IMR-90 (cell line): ENCODE data around the gene NDUFA6. TPM values are rescaled to one million over a fixed set of nuclear protein-coding genes. Genes with fewer than 3 reads are reported as not detected.

Experiments
- ATAC-seq: fragments of 200-7000 bp; cut with Tn5 transposase; 2 replicates; pipeline ENCODE4 v1.9.1; 2020; ENCODE audit warnings: low read depth, mild to moderate bottlenecking, moderate library complexity
- BruUV-seq: library from RNA; stranded (reverse); fragments of 400-500 nt; replicated peaks from 2 replicates; lab custom pipeline; 2021; lab: Mats Ljungman, UMichigan
- CTCF ChIA-PET: fragments of 300-600 bp; formaldehyde crosslinking; extraction: SDS; loops from one replicate; lab custom pipeline; 2021; ENCODE audit warnings: antibody characterized with exemption; lab: Yijun Ruan, JAX
- POLR2A ChIA-PET: fragments of 300-600 bp; sonication (Branson Sonifier 250); formaldehyde crosslinking; loops from one replicate; lab custom pipeline; 2022; ENCODE audit warnings: antibody characterized with exemption; ENCODE audit not compliant: unreplicated experiment; lab: Charles Lee
- DNase-seq: peaks from one replicate; pipeline ENCODE4 v3.0.0; 2013
- H2AFZ ChIP-seq: replicated peaks from 2 replicates; pipeline ENCODE3; 2013; ENCODE audit warnings: low read length, mild to moderate bottlenecking; ENCODE audit not compliant: poor library complexity
- H2AK5ac ChIP-seq: 2 replicates; pipeline ENCODE4 v1.6.1; 2013; ENCODE audit warnings: low read depth, low read length, inconsistent platforms
- H2AK9ac ChIP-seq: replicated peaks from 2 replicates; pipeline ENCODE3; 2013; ENCODE audit warnings: mild to moderate bottlenecking, low read depth, low read length, moderate library complexity; ENCODE audit not compliant: poor library complexity
- H2BK120ac ChIP-seq: 2 replicates; pipeline ENCODE4 v1.6.1; 2013; ENCODE audit warnings: low read depth, low read length, inconsistent platforms
- H2BK15ac ChIP-seq: 3 replicates; pipeline ENCODE4 v1.6.1; 2013; ENCODE audit warnings: low read depth, low read length, inconsistent platforms
- H2BK20ac ChIP-seq: 2 replicates; pipeline ENCODE4 v1.6.1; 2013; ENCODE audit warnings: low read depth, mild to moderate bottlenecking, inconsistent platforms, low read length, moderate library complexity
- H2BK5ac ChIP-seq: 2 replicates; pipeline ENCODE4 v1.6.1; 2013; ENCODE audit warnings: mild to moderate bottlenecking, low read depth, low read length, inconsistent platforms; ENCODE audit not compliant: poor library complexity, severe bottlenecking
- H3K14ac ChIP-seq: replicated peaks from 2 replicates; pipeline ENCODE4 v1.6.1; 2013; ENCODE audit warnings: low read depth, low read length, inconsistent platforms
- H3K18ac ChIP-seq: 2 replicates; pipeline ENCODE4 v1.6.1; 2013; ENCODE audit warnings: low read depth, low read length, control low read depth
- H3K23ac ChIP-seq: 2 replicates; pipeline ENCODE4 v1.6.1; 2013; ENCODE audit warnings: low read depth, low read length, inconsistent platforms
- H3K27ac ChIP-seq: 2 replicates; pipeline ENCODE4 v1.5.1; 2013; ENCODE audit warnings: mild to moderate bottlenecking, control low read depth, low read length; ENCODE audit not compliant: insufficient read depth
- H3K27me3 ChIP-seq: 2 replicates; pipeline ENCODE4 v1.6.1; 2013; ENCODE audit warnings: low read length; ENCODE audit not compliant: control insufficient read depth, insufficient read depth
- H3K36me3 ChIP-seq: 2 replicates; pipeline ENCODE4 v1.6.1; 2013; ENCODE audit warnings: low read length, mixed read lengths; ENCODE audit not compliant: control insufficient read depth, insufficient read depth
- H3K4ac ChIP-seq: 2 replicates; pipeline ENCODE4 v1.6.1; 2013; ENCODE audit warnings: low read depth, low read length, inconsistent platforms
- H3K4me1 ChIP-seq: 2 replicates; pipeline ENCODE4 v1.6.1; 2013; ENCODE audit warnings: low read length, mixed read lengths; ENCODE audit not compliant: control insufficient read depth, insufficient read depth
- H3K4me2 ChIP-seq: 2 replicates; pipeline ENCODE4 v1.6.1; 2013; ENCODE audit warnings: low read depth, mild to moderate bottlenecking, control low read depth, low read length, moderate library complexity
- H3K4me3 ChIP-seq: 2 replicates; pipeline ENCODE4 v1.5.1; 2013; ENCODE audit warnings: low read depth, mild to moderate bottlenecking, control low read depth, low read length, moderate library complexity; ENCODE audit not compliant: insufficient read depth
- H3K56ac ChIP-seq: 2 replicates; pipeline ENCODE4 v1.6.1; 2013; ENCODE audit warnings: low read length, inconsistent platforms; ENCODE audit not compliant: insufficient read depth; ENCODE audit errors: extremely low read depth
- H3K79me1 ChIP-seq, 2 experiments: 2 replicates each; pipeline ENCODE4 v1.6.1; 2013; ENCODE audit warnings: low read length in 2 of 2, inconsistent platforms in 1 of 2, low read depth in 1 of 2
- H3K9ac ChIP-seq: 2 replicates; pipeline ENCODE4 v1.6.1; 2013; ENCODE audit warnings: low read depth, low read length, control low read depth
- H3K9me1 ChIP-seq: 2 replicates; pipeline ENCODE4 v1.6.1; 2013; ENCODE audit warnings: low read length, inconsistent platforms; ENCODE audit not compliant: insufficient read depth
- H3K9me3 ChIP-seq: 2 replicates; pipeline ENCODE4 v1.6.1; 2013; ENCODE audit warnings: low read length; ENCODE audit not compliant: control insufficient read depth, insufficient read depth
- H4K20me1 ChIP-seq: 2 replicates; pipeline ENCODE4 v1.6.1; 2013; ENCODE audit warnings: low read length, inconsistent platforms; ENCODE audit not compliant: insufficient read depth
- H4K5ac ChIP-seq: 2 replicates; pipeline ENCODE4 v1.6.1; 2013; ENCODE audit warnings: mild to moderate bottlenecking, low read depth, low read length, control low read depth
- H4K8ac ChIP-seq, 2 experiments: 2 replicates each; pipeline ENCODE4 v1.6.1; 2013; ENCODE audit warnings: low read depth in 2 of 2, low read length in 2 of 2, control low read depth in 1 of 2, inconsistent platforms in 1 of 2
- H4K91ac ChIP-seq: 2 replicates; pipeline ENCODE4 v1.6.1; 2013; ENCODE audit warnings: low read depth, low read length, inconsistent platforms; ENCODE audit not compliant: insufficient read depth
- BHLHE40 ChIP-seq: fragments of 150-350 bp; IDR thresholded peaks from 2 replicates; pipeline ENCODE4 v1.6.1; 2016; ENCODE audit warnings: mild to moderate bottlenecking, low read depth, low read length
- MAFK ChIP-seq: IDR thresholded peaks from 2 replicates; pipeline ENCODE4 v1.6.1; 2012; ENCODE audit warnings: low read depth, low read length, improper control_type of control experiment
- MXI1 ChIP-seq: IDR thresholded peaks from 2 replicates; pipeline ENCODE4 v1.6.1; 2012; ENCODE audit warnings: low read depth, mild to moderate bottlenecking, low read length, moderate library complexity, borderline replicate concordance
- WGBS, 2 experiments: methylation state at CpG; one replicate each; pipeline versions ENCODE4 v1.1.5 to v1.1.7; 2013; ENCODE audit warnings: missing lambda C conversion rate in 2 of 2; ENCODE audit not compliant: insufficient read length in 1 of 2; ENCODE audit errors: extremely low coverage in 2 of 2; 5-methylcytosine and 5-hydroxymethylcytosine counted together
- dilution Hi-C: fragments of 300-500 bp; cut with HindIII; formaldehyde crosslinking; loops from one replicate; pipeline ENCODE4 v1.14.3; 2018; ENCODE audit warnings: low sequenced_read_pairs; ENCODE audit not compliant: unreplicated experiment
- in situ Hi-C: fragments of 300-500 bp; cut with MboI; formaldehyde crosslinking; loops from 3 replicates; pipeline ENCODE4 v1.14.3; 2019; ENCODE audit warnings: low sequenced_read_pairs, inconsistent platforms, mixed read lengths
- intact Hi-C: fragments of 100-400 bp; cut with micrococcal nuclease; formaldehyde crosslinking; loops from 2 replicates; pipeline ENCODE4 v1.10.0; 2022
- polyA plus RNA-seq, 3 experiments: library from polyadenylated mRNA; depleted of rRNA; stranded (reverse); fragments of >200 nt; gene quantifications; 2 replicates each; pipeline ENCODE4 v1.2.3, GENCODE V29; 2012; ENCODE audit warnings: low replicate concordance in 1 of 3
- total RNA-seq: library from RNA; depleted of rRNA; stranded (reverse); fragments of >200 nt; gene quantifications from 2 replicates; pipeline ENCODE4 v1.2.3, GENCODE V29; 2012
- TF ChIP-seq, protein P1 (sequence below): fragments of 150-350 bp; IDR thresholded peaks from 2 replicates; pipeline ENCODE4 v1.6.1; 2017; ENCODE audit warnings: mild to moderate bottlenecking, antibody characterized with exemption, low read length, low read depth

The NDUFA6 gene
- total and polyA plus RNA-seq, 2 of the 4 experiments (the other 2 are of a cell fraction): 48.8 to 89.0 TPM

DNA sequence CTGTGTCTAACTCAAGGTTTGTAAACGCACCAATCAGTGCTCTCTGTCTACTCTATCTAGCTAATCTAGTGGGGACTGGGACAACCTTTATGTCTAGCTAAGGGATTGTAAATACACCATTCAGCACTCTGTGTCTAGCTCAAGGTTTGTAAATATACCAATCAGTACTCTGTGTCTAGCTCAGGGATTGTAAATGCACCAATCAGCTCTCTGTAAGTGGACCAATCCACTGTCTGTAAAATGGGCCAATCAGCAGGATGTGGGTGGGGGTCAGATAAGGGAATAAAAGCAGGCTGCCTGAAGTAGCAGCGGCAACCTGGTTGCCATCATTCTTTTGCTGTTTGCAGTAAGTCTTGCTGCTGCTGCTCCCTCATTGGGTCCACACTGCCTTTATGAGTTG is 48.4 kb upstream of the NDUFA6 start:
- no peak overlapping the region for H2BK120ac ChIP-seq
- H3K9me1 ChIP-seq: no peaks in the 10 kb centered on the region
- H2AK5ac ChIP-seq: no peak overlapping the region
- ATAC-seq (no peak), DNase-seq (no peak)
- H3K4ac ChIP-seq: no peak overlapping the region
- H3K9me3 ChIP-seq: no peaks in the 10 kb centered on the region
- H4K8ac ChIP-seq: no peak overlapping the region
- H3K27ac ChIP-seq: no peak overlapping the region
- no peak overlapping the region for H2BK5ac ChIP-seq
- H3K4me1 ChIP-seq: no peaks in the 10 kb centered on the region
- H3K18ac ChIP-seq: no peak overlapping the region
- H3K14ac ChIP-seq: no peak overlapping the region
- H3K36me3 ChIP-seq: 0 out of 2 replicates have a peak, but pooled peaks cover 1% of the 10 kb centered on the region
- no TSS peak for BruUV-seq
- H2BK15ac ChIP-seq: no peak overlapping the region
- H3K27me3 ChIP-seq: no peaks in the 10 kb centered on the region
- no peak overlapping the region for H2BK20ac ChIP-seq
- no peak overlapping the region for H3K56ac ChIP-seq
- no peaks in the 10 kb centered on the region for H4K20me1 ChIP-seq
- no peak overlapping the region for H2AFZ ChIP-seq
- intact Hi-C loops: no loop called here
- TF ChIP-seq, protein P1, sequence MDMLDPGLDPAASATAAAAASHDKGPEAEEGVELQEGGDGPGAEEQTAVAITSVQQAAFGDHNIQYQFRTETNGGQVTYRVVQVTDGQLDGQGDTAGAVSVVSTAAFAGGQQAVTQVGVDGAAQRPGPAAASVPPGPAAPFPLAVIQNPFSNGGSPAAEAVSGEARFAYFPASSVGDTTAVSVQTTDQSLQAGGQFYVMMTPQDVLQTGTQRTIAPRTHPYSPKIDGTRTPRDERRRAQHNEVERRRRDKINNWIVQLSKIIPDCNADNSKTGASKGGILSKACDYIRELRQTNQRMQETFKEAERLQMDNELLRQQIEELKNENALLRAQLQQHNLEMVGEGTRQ: no peak
- TF ChIP-seq BHLHE40 (no peak), MAFK (no peak), MXI1 (no peak)
- H4K91ac ChIP-seq: no peak overlapping the region
- H3K4me3 ChIP-seq: no peak overlapping the region
- no peak overlapping the region for H4K5ac ChIP-seq
- no CpG with 5 or more reads among the region's 2 CpGs for WGBS, 2 experiments
- in situ Hi-C loops: no loop called here
- dilution Hi-C loops: no loop called here
- CTCF ChIA-PET: no interaction called here
- POLR2A ChIA-PET: no interaction called here
- no peak overlapping the region for H3K9ac ChIP-seq
- no peak overlapping the region for H3K23ac ChIP-seq
- no peaks in the 10 kb centered on the region for H3K79me1 ChIP-seq
- no peak overlapping the region for H2AK9ac ChIP-seq
- H3K4me2 ChIP-seq: no peak overlapping the region
